SU-DHL-6 (cell line): ENCODE results near the gene CARD11.

Experiments
- EZH2phosphoT487 ChIP-seq: fragments of 200-600 bp; sonication (generic), shearing (Covaris generic); conservative IDR thresholded peaks from 2 replicates; pipeline ENCODE4 v1.6.1; 2018; ENCODE audit warnings: mild to moderate bottlenecking, antibody characterized with exemption, low read length, moderate library complexity, mixed read lengths
- TF ChIP-seq, protein P1 (sequence below): fragments of 200-600 bp; sonication (generic); IDR thresholded peaks from one replicate; pipeline ENCODE4 v1.5.1; 2017; ENCODE audit warnings: antibody characterized with exemption, mild to moderate bottlenecking, low read length, moderate library complexity; ENCODE audit not compliant: insufficient read depth, poor library complexity, severe bottlenecking

DNA sequence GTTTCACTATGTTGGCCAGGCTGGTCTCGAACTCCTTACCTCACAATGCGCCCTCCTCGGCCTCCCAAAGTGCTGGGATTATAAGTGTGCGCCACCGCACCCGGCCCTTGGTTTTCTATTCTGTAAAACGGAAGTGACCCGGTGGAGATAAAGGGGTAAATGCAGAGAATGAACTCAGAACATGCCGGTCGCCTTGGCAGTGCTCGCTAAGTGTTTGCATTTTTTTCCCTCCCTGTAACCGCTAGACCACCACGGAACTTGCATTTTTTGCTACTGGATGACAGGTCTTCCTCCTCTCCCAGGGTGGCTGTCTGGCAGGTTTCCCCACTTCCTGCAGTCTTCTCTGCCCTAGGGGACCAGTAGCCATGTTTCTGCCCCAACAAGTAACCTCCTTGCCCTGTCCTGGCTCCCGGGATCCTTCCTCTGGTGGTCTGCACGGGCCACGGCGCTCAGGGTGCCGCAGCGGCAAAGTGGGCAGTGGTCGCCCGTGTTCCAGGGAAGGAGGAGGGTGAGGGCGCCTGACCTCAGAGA is 180.8 kb downstream of the CARD11 start:
- TF ChIP-seq, protein P1, sequence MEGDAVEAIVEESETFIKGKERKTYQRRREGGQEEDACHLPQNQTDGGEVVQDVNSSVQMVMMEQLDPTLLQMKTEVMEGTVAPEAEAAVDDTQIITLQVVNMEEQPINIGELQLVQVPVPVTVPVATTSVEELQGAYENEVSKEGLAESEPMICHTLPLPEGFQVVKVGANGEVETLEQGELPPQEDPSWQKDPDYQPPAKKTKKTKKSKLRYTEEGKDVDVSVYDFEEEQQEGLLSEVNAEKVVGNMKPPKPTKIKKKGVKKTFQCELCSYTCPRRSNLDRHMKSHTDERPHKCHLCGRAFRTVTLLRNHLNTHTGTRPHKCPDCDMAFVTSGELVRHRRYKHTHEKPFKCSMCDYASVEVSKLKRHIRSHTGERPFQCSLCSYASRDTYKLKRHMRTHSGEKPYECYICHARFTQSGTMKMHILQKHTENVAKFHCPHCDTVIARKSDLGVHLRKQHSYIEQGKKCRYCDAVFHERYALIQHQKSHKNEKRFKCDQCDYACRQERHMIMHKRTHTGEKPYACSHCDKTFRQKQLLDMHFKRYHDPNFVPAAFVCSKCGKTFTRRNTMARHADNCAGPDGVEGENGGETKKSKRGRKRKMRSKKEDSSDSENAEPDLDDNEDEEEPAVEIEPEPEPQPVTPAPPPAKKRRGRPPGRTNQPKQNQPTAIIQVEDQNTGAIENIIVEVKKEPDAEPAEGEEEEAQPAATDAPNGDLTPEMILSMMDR: no peak
- no peak for TF ChIP-seq EZH2phosphoT487
